Glutamatergic neuron (in vitro differentiated cells): Measurements from ENCODE around the gene C1orf159. TPM values are rescaled to one million over a fixed set of nuclear protein-coding genes. Genes with fewer than 3 reads are reported as not detected.
A peak's percentile ranks its signal among the peaks of the same experiment; 100 is the strongest.

Experiments
- DNase-seq: peaks from one replicate; pipeline ENCODE4 v3.0.0; 2022
- H3K27ac Mint-ChIP-seq: one replicate; pipeline ENCODE4 v1.8.0; 2020; ENCODE audit warnings: mild to moderate bottlenecking, mixed read lengths, inconsistent platforms; ENCODE audit not compliant: unreplicated experiment
- H3K27me3 Mint-ChIP-seq: one replicate; pipeline ENCODE4 v1.8.0; 2020; ENCODE audit warnings: mild to moderate bottlenecking, moderate library complexity, mixed read lengths, inconsistent platforms; ENCODE audit not compliant: unreplicated experiment
- H3K36me3 Mint-ChIP-seq: one replicate; pipeline ENCODE4 v1.8.0; 2020; ENCODE audit warnings: mild to moderate bottlenecking, mixed read lengths, inconsistent platforms; ENCODE audit not compliant: unreplicated experiment
- H3K4me1 Mint-ChIP-seq: one replicate; pipeline ENCODE4 v1.8.0; 2020; ENCODE audit warnings: mild to moderate bottlenecking, low read depth, mixed read lengths, inconsistent platforms; ENCODE audit not compliant: unreplicated experiment
- H3K4me3 Mint-ChIP-seq: one replicate; pipeline ENCODE4 v1.8.0; 2020; ENCODE audit warnings: mild to moderate bottlenecking, mixed read lengths, inconsistent platforms; ENCODE audit not compliant: unreplicated experiment
- H3K9me3 Mint-ChIP-seq: one replicate; pipeline ENCODE4 v1.8.0; 2020; ENCODE audit warnings: mild to moderate bottlenecking, moderate library complexity, mixed read lengths, inconsistent platforms; ENCODE audit not compliant: unreplicated experiment
- total RNA-seq: library from RNA; stranded (reverse); fragmentation: NEBNext Ultra II Directional; extraction: Animal tissue kit (Norgen Biotek cat#: 25700); gene quantifications from one replicate; pipeline ENCODE4 v1.2.1, GENCODE V29; 2021; ENCODE audit not compliant: unreplicated experiment
- TF ChIP-seq, protein P1 (sequence below): fragments of 200-600 bp; sonication (generic); IDR thresholded peaks from one replicate; pipeline ENCODE4 v1.5.0; 2021; ENCODE audit not compliant: partially characterized antibody, unreplicated experiment

C1orf159 gene
- total RNA-seq, 1 donor from 2014 or later: 24.5 TPM

GRCh38 chr1:1041873-1042272, 74.0 kb downstream of the C1orf159 start:
- H3K27ac Mint-ChIP-seq: no peak overlapping the region
- no peak overlapping the region for H3K4me3 Mint-ChIP-seq
- TF ChIP-seq, protein P1, sequence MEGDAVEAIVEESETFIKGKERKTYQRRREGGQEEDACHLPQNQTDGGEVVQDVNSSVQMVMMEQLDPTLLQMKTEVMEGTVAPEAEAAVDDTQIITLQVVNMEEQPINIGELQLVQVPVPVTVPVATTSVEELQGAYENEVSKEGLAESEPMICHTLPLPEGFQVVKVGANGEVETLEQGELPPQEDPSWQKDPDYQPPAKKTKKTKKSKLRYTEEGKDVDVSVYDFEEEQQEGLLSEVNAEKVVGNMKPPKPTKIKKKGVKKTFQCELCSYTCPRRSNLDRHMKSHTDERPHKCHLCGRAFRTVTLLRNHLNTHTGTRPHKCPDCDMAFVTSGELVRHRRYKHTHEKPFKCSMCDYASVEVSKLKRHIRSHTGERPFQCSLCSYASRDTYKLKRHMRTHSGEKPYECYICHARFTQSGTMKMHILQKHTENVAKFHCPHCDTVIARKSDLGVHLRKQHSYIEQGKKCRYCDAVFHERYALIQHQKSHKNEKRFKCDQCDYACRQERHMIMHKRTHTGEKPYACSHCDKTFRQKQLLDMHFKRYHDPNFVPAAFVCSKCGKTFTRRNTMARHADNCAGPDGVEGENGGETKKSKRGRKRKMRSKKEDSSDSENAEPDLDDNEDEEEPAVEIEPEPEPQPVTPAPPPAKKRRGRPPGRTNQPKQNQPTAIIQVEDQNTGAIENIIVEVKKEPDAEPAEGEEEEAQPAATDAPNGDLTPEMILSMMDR: no peak
- peaks cover 14% of the 10 kb centered on the region for H3K9me3 Mint-ChIP-seq
- peaks cover 4% of the 10 kb centered on the region for H3K36me3 Mint-ChIP-seq
- H3K27me3 Mint-ChIP-seq: peaks cover 17% of the 10 kb centered on the region
- H3K4me1 Mint-ChIP-seq: peaks cover 15% of the 10 kb centered on the region
- DNase-seq: no peak

- peaks cover 4% of the 10 kb centered on the region for H3K36me3 Mint-ChIP-seq
- no peak overlapping the region for H3K4me3 Mint-ChIP-seq
- no peak overlapping the region for H3K27ac Mint-ChIP-seq
- TF ChIP-seq, protein P1: no peak
- peaks cover 19% of the 10 kb centered on the region for H3K27me3 Mint-ChIP-seq
- no peak for DNase-seq
- peaks cover 14% of the 10 kb centered on the region for H3K9me3 Mint-ChIP-seq
- peaks cover 17% of the 10 kb centered on the region for H3K4me1 Mint-ChIP-seq
These were observed 74.8 kb downstream of the C1orf159 start for GRCh38 chr1:1041092-1041523.

DNA sequence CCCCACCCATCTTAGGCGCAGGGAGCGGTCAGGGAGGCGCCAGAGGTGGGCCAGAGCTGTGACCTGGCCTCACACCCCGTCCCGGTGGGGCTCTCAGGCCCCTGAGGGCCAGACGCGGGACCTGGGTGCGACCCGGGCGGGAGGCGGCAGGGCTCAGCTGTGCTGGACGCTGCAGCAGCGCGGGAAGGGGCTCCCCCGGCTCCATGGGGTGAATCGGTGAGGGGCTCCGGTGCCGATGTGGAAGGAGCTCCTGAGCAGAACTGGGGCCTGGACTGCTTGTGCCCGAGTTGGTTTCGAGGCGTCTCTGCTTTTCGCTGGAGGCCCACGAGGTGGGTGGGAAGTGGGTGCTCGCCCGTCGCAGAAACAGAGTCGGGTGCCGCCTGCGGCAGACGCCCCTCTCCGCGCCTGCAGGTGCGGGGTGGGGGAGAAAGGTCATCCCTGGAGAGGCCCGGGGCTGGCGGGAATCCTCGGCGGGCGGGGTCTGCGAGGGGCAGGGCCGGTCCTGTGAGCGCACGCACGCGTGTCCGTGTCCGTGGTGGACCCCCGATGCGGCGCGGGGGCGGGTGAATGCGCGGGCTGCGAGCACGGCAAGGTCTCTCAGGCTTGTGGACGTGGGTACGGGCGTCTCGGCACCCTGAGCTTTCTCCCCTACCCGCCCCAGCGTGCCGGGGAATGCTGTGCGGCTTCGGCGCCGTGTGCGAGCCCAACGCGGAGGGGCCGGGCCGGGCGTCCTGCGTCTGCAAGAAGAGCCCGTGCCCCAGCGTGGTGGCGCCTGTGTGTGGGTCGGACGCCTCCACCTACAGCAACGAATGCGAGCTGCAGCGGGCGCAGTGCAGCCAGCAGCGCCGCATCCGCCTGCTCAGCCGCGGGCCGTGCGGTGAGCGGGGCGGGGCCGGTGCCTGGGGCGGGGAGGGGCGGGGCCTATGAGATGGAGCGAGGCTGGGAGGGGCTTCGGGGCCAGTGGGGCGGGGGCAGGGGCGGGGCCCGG, 75.6 kb downstream of the C1orf159 start:
- peak; percentile 85 for DNase-seq
- H3K27ac Mint-ChIP-seq: peak overlapping the region; percentile 87
- TF ChIP-seq, protein P1: no peak
- peaks cover 19% of the 10 kb centered on the region for H3K9me3 Mint-ChIP-seq
- H3K36me3 Mint-ChIP-seq: peaks cover 4% of the 10 kb centered on the region
- H3K4me3 Mint-ChIP-seq: peak overlapping the region; percentile 84
- peaks cover 21% of the 10 kb centered on the region for H3K4me1 Mint-ChIP-seq
- peaks cover 20% of the 10 kb centered on the region for H3K27me3 Mint-ChIP-seq

DNA sequence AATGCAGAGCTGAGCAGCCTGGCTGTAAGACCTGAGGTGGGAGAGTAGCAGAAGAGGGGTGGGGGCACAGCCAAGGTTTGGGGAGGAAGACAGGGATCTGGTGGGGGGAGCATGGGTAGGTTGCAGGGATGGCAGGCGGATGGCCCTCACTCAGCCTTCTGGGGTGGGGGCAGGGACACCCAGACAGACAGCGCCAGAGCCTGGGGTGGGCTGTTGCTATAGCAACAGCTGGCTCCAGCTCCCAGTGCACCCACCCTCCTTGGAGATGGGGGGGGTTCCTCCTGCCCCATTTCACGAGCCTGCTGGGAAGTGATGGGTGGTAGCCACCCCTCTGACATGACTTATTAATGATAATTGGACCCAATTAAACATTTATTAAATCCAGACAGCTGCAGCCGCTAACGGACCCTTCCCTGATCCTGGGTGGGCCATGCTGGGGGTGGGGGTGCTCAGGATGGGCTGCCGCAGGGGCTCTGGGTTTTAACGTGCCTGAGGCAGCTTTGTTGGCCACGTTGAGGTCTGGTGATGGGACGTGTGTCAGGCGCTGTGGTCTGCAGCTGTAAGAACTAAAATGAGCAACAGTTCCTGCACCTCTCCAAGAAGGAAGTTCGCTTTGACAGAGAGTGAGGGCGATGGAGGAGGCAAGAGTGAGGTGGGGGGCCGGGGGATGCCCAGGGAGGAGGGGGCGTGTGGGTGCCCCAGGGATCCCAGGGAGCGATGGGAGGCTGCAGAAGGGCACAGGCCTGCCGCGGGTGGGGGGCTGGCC, 76.6 kb downstream of the C1orf159 start:
- peaks cover 21% of the 10 kb centered on the region for H3K4me1 Mint-ChIP-seq
- peak overlapping the region; percentile 84 for H3K4me3 Mint-ChIP-seq
- no peaks in the 10 kb centered on the region for H3K36me3 Mint-ChIP-seq
- TF ChIP-seq, protein P1: no peak
- peaks cover 16% of the 10 kb centered on the region for H3K9me3 Mint-ChIP-seq
- no peak for DNase-seq
- H3K27me3 Mint-ChIP-seq: peaks cover 16% of the 10 kb centered on the region
- H3K27ac Mint-ChIP-seq: peak overlapping the region; percentile 87

GRCh38 chr1:1038694-1039093, 77.2 kb downstream of the C1orf159 start:
- H3K27me3 Mint-ChIP-seq: peaks cover 16% of the 10 kb centered on the region
- peak overlapping the region; percentile 72 for H3K4me3 Mint-ChIP-seq
- peaks cover 21% of the 10 kb centered on the region for H3K4me1 Mint-ChIP-seq
- H3K36me3 Mint-ChIP-seq: no peaks in the 10 kb centered on the region
- H3K27ac Mint-ChIP-seq: no peak overlapping the region
- peaks cover 15% of the 10 kb centered on the region for H3K9me3 Mint-ChIP-seq
- TF ChIP-seq, protein P1: no peak
- DNase-seq: no peak
